ENCODE measurements around the gene PTMA.
"Not testable (repeated sequence)": the region's sequence is repeated elsewhere in the genome, so short reads cannot be mapped to it uniquely, and the experiment has no call there.

Gene PTMA, protein sequence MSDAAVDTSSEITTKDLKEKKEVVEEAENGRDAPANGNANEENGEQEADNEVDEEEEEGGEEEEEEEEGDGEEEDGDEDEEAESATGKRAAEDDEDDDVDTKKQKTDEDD

DNA sequence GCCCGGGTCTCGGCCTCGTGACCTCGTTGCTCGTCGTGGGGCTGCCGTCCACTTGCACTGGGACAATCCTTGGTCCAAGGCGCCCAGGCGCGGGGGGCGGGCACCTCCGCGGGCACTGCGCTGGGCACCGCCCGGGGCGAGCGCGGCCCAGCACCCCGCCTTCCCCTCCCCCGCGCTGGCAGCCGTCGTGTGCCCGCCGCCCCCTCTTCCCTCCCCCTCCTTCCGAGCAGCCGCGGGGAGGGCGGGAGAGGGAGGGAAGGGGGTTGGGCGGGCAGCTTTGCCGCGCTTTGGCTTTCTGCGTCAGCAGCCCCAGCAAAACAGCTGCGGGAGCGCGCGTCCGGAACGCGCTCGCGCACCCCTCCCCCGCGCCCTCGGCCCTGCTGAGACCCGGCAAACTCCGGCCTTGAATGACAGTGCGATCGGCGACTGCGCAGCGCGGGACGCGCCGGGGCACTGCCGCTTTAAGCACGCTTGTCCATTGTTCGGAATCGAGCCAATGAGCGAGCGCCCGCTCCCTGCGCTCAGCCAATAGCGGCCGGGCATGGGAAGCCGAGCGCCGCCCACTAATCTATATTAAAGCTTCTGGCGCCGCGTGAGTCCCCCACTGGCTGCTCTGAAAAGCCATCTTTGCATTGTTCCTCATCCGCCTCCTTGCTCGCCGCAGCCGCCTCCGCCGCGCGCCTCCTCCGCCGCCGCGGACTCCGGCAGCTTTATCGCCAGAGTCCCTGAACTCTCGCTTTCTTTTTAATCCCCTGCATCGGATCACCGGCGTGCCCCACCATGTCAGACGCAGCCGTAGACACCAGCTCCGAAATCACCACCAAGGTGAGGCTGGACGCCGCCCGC is at the start of gene PTMA:
PTMA (plus strand) TSS at position 599 of the 846 bp plus-strand sequence; CDS start at position 781, 182 bp downstream.
- DNase-seq (ENCODE audit: low read depth): peak; percentile 100

DNA sequence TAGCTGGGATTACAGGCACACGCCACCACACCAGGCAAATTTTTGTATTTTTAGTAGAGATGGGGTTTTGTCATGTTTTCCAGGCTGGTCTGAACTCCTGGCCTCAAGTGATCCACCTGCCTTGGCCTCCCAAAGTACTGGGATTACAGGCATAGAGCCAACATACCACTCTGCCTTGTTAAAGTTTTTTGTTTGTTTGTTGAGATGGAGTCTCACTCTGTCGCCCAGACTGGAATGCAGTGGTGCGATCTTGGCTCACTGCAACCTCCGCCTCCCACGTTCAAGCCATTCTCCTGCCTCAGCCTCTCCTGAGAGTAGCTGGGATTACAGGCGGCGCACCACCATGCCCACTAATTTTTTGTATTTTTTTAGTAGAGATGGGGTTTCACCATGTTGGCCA is 48.3 kb upstream of the PTMA start:
- not testable (repeated sequence) for DNase-seq (ENCODE audit: low read depth)

DNA sequence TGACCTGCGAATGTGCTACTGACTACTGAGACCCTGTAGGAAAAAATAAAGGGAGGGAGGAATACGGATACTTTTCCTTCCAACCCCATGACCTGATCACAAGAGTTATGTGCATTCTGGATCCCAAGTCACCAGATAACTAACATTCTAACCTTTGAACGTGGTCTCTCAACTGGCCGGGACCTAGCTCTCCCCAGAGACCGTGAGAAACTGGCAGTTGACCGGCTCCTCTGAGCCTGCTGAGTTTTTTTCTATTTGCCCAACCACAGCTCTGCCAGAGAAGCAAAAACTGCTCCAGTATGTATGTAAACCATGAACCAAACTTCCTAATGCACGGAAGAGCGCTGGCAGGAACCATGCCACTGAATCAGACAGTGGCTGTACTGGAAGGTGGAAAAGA is 47.5 kb upstream of the PTMA start:
- DNase-seq (ENCODE audit: low read depth): no peak

DNA sequence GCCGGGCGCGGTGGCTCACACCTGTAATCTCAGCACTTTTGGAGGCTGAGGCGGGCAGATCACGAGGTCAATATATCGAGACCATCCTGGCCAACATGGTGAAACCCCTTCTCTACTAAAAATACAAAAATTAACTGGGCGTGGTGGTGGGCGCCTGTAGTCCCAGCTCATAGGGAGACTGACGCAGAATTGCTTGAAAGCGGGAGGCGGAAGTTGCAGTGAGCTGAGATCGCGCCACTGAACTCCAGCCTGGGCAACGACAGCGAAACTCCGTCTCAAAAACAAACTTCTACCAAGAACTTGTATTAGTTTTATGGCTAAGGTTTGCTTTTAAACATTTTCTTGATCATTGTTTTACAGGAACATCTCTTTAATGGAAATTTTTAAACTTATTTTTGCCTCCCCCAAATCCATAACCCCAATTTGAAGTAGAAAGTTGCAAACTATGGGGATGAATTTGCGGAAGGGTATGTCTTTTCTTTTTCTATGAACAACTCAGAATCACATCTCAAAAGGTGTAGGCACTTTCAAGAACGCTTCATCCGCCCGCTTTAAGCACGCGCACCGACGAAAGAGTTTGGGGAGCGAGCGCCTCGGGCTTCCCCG is 46.8 kb upstream of the PTMA start:
- no peak for DNase-seq (ENCODE audit: low read depth)

DNA sequence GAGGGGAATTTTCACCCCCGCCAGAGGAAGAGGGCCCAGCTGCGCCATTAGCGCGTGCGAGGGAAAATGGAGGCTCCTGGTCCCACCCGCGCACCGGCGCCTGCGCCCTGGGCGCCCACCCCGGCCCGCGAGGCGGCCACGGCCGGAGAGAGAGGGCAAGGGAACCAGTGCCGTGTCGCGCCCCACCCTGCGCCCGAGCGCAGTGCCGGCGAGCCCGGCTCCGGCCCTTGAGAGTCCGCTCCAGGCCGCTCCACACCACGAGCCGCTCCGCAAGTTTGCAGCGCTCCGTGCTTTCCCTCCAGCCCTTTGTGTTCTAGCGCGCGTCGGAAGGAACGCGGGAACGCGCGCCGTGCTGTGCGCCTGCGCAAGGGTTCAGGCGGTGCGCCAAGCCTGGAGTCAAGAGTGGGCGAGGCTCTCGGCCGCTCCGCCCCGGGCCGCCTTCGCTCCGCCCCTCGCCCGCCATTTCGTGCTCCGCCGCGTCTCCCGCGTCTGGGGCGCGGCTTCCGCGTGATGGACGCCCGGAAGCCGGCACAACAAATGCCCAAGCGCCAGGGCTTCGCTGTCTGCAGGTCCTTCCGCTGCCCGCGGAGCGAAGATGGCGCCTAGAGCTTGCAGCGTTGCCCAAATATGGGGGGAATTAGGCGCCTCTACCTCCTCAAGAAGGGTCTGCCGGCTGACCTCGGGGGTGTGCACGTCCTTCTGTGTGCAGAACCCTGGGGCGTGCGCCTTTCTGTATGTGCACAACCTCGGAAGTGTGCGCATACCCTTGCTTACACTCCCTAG is 46.1 kb upstream of the PTMA start:
- peak; percentile 96 for DNase-seq (ENCODE audit: low read depth)

DNA sequence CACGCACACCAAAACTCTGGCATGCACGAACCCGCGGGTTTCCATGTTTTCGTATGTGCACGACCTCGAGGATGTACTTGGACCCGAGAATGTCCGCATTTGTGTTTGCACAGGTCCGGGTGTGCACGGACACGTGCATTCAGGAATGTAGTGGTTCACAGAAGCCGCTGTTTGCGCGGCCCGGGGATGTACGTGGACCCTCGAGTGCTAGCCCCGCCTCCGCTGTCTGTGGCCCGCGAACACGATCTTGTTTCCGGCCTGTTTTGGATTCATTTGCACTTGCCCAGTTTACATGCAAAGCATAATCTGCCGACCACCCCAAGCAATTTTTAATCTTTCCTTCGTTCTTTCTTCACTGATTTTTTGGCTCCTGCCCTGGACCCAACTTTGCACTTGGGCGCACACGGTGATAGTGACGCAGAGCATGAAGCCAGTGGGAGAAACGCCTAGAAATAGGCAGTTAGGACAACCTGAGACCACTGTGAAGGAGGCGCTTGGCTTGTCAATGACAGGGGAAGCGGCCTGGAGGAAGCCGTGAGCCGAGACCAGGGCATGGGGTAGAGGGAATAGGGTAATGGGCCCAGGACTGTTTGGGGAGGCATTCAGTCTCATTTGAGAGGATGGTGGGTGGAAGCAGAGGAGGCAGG is 45.4 kb upstream of the PTMA start:
- no peak for DNase-seq (ENCODE audit: low read depth)

DNA sequence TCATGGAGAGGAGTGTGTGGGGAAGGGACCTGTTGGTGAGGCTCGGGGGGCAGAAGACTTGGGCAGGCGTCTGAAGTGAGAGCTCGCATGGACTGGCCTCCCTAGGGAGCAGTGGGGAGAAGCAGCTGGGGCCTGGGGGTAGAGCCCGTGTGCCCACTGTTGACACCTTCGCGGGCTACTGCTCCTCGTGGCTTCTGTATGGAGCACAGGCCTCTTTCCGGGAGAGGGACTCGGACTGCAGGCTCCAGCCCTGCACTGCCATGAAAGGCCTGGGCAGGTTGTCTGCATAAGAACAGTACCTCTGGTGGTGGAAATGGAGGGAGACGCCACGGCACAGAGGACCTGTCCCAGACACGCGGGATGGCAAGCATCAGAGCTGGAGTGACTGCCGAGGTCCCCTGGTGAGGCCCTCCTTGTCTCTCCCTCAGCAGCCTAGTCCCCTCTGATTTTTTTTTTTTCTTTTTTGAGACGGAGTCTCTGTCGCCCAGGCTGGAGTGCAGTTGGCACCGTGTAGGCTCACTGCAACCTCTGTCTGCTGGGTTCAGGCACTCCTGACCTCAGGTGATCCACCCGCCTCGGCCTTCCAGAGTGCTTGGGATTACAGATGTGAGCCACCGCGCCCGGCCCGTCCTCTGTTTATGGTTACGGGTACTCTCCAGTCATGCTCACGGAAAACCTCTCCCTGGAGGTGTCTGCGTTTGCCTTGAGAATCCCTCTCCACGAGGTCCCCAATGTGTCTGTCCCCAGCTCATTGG is 44.7 kb upstream of the PTMA start:
- no peak for DNase-seq (ENCODE audit: low read depth)

DNA sequence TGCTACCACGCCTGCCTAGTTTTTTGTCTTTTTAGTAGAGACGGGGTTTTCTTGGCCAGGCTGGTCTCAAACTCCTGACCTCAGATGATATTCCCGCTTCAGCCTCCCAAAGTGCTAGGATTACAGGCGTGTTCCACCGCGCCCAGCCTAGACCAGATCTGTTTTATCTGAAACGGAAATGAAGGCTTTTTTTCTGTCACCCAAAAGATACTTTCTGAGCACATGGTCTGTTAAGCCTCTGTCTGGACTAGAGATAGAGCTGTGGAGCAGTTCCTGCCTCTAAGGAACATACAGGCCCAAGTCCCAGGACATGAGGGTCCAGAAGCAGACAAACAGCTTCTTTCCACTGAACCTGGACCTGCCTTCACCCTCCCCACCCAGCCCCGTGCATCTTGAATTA is 43.6 kb upstream of the PTMA start:
- no peak for DNase-seq (ENCODE audit: low read depth)

DNA sequence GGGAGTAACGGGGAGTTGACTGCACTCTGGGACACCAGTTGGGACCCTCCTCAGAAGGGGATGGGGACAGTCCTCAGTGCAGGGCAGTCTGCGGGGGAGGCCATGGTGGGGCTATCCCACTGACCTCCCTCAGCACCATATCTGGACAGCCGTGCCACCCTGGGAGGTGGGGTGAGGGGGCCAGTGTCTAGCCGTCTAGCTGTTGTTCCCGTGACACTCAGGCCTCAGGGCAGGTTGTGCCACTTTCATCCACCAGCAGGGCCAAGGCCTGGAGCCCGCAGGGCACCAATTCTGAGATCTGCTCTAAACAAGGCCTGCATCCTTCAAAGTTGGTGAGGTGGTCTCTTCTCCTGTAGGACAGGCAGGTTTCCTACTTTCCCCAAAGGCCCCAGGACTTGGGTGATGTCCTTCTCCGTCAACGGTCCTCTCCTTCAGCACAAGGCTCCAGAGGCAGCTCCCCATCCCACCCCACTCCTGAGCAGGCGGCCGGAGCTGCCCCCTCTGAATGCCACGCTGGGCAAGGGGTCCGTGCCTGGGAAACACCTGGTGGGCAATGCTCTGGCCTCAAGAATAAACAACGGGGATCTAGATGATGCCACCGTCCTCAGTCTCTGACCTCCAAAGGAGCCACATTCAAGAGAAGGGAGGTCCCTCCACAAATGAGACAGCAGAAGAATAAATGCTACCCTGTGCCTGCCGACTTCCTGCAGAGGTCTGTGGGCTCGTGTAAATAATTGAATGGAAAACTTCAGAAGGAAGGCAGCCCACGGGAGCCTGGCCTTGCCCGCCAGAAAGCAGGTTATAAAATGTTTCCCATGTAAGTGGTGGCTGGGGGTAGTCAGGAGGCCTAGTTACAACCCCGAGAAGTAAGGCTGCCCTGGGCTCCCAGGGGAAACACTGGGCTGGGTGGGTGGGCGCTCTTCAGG is 42.8 kb upstream of the PTMA start:
- DNase-seq (ENCODE audit: low read depth): no peak

DNA sequence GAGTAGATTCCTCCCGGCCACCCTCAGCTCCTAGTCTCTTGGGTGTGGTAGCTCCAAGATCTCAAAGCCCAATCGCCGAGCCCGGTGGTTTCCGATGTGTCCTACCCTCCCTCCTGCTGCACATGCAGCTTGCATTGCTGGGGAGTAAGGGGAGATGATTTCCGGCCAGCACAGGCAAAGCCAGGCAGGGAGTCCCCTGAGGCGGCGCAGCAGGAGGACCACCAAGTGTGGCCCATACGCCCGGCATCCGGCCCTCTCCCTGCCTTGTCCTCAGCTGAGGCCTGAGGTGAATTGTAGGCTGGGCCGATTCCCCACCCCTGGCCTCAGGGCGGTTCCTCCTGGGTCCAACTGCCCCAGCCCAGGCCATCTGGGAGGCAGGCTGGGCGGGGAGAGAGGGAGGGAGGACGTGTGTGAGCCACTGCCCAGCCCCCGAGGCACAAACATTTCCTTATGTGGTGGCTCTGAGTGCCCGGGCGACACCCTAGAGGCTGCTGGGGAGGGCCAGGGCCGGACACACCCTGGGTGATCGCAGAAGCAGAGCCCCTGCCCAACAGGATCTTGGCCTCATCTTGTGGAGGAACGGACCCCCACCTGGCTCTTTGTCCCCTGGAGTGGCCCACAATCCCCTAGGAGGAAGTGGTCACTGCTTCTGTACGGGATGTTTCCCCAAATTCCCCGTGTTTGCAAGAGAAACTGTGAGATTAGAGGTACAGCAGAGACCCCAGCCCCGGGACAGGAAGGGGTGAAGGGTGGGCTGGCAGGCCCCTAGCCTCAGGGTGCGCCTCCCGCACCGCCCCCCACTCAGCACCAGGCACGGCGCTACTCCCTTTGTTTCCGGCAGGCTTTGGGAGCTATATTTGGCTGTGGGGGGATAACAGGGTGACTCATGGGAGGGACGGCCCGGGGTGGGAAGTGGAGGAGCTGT is 41.9 kb upstream of the PTMA start:
- DNase-seq (ENCODE audit: low read depth): peak; percentile 91

DNA sequence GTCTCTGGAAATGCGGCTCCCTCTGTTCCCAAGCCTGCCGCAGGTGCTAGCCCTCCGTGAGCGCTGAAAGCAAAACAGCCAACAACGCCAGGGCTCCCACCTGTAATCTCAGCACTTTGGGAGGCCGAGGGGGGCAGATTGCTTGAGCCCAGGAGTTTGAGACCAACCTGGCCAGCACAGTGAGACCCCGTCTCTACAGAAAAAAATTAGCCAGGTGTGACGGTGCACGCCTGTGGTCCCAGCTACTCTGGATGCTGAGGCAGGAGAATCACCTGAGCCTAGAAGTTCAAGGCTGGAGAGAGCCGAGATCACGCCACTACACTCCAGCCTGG is 41.3 kb upstream of the PTMA start:
- DNase-seq (ENCODE audit: low read depth): no peak

DNA sequence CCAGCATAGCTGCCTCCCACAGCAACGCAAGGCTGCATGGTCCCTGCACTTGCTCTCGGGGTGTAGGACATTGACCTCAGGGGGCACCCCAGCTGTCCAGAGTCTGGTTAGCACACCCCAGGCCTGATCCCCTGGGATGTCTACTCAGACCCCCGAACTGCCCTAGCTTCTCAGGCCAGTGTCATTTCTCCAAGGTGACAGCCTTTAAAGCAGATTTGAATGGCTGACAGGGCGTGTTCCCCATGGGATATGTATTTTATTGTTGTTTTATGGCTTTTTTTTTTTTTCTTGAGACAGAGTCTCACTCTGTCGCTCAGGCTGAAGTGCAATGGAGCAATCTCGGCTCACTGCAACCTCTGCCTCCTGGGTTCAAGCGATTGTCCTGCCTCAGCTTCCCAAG is 40.8 kb upstream of the PTMA start:
- DNase-seq (ENCODE audit: low read depth): no peak

DNA sequence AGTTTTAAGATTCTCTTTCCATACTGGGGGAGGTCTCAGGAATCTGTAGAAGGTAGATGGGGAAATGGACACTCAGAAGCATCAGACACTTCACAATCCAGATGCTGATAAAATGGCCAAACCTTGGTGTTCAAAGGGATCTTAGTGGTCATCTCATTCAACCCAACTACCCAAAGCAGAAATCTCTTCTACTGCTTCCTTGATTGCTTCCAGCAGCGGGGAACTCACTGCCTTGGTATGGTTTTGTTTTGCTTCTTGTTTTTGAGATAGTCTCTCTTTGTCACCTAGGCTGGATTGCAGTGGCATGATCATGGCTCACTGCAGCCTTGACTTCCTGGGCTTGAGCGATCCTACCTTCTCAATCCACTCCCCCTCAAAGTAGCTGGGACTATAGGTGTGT is 39.3 kb upstream of the PTMA start:
- DNase-seq (ENCODE audit: low read depth): no peak

DNA sequence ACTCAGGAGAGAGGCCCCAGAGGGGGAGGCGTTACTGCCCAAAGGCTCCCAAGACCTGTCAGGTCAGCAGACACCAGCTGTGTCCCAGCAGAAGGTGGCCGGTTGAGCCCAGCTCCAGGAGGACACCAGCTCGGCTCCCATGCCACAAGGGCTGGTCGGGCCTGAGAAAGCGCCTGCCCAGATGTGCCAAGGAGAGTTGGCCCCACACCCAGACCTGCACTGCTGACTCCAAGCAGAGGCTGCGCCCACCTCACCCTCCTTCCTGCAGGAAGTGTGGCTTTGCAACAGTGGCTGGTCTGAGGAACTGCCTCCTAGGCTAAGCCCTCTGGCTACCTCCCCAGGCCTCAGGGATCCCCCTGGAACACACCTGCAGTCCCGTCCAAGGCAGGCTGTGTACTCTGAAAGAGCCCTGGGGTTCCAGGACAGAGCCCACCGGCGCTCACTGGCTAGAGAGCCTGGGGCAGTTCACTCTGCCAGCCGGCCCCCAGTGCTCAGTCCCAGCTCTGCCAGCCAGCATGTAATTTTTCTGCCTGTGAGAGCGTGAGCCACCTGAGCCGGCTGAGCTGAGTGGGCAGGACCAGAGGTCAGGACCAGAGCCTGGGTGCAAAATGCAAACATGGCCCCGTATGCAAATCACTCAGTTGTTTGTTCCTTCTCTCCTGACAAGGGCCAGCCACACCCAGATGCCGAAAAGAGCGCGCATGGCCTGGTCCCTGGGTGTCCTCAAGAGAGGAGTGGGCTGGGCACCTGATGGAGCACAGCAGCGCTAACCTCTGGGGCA is 36.9 kb upstream of the PTMA start:
- no peak for DNase-seq (ENCODE audit: low read depth)

DNA sequence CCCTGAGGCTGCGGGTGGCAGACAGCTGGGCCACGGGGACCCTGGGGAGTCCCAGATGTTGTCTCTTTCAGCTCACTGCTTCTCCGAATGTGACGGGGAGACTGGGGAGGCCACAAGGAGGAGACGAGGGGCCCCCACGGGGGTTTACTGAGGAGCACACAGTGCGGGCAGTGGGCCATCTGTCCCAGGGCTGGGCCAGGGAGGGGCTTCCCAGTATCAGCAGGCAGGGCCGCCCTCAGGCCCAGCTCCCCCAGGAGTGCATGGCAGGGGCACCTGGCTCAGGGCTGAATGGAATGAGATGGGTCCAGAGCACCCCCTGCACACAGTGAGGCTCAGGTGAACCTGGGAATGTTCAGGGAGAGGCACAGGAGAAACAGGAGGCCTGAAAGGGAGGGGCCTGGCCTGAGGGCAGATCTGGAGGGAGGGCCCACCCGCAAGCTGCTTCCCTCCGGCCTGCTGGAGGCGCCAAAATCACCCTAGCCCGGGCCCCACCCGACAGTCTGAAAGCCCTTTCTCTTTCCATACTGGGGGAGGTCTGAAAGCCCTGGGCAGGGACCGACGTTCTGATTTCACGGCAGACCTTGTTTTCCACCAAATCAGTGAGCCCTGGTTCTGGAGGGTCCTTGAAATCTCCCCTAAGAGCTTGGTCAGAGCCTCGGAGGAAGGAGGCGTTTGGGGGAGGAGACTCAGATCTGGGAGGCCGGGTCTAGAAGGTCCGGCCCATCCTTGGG is 35.5 kb upstream of the PTMA start:
- DNase-seq (ENCODE audit: low read depth): peak; percentile 72

DNA sequence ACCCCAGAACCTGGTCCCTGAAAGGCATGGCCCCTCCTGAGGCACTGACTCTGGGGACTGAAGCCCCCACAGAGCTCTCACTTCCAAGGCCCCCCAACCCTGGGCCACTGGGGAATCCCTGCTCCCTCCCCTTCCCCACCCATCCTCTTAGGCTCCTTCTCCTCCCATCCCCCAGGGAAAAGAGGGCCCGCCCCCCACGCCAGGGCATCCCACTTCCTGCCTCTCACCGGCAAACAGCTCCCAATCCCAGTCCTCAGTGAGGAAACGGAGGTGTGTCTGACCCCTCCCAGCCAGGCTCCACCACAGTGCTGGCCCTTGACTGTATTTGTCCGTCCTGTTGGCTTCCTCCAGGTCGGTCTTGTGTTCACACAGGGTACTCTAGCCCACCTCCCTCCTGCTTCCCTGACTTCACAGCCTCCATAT is 35.0 kb upstream of the PTMA start:
- DNase-seq (ENCODE audit: low read depth): peak; percentile 84

DNA sequence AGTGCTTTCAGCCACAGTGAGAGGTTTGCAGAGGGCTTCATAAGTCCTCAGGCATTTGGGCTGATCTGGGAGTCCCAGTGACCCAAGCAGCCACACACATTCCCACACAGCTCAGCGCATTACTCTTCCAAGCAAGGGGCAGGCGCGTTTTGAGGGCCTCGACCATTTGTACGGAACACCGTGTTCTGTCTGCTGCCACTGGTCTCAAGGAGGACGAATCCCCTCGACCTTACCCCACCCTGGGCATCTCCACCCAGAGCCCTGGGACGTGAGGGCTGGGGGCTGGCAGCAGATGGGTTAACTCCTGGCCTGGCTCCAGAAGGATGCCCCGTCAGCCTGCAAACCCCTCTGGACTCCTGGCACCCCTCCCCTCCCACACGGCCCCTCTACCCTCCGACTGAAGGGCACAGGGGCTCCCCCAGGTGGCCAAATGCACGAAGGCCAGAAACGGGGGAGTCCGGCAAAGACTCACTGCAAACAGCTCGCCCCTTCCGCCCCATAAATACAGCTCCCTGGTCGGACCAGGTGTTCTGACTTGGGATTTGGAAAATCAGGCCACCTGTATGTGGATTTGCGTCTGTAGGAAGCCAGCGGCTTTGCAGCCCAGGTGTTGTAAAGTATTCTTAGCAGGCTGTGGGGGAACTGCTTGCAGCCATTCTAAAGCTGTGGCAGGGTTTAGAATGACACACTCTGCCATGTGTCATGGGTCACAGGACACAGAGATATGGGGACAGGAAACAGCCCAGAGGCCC is 33.6 kb upstream of the PTMA start:
- peak; percentile 35 for DNase-seq (ENCODE audit: low read depth)

Measured in amniotic epithelial cell (primary cell).